WTC11 (cell line): ENCODE measurements around the gene NKIRAS2.

Experiments used
- ZNF263 ChIP-seq: sonication (generic); formaldehyde crosslinking; IDR thresholded peaks from 2 replicates; pipeline ENCODE4 v1.8.1; 2022; ENCODE audit warnings: low read depth, mild to moderate bottlenecking, moderate library complexity, missing genetic modification reagents
- TF ChIP-seq, protein P1 (sequence below): sonication (generic); formaldehyde crosslinking; conservative IDR thresholded peaks from 2 replicates; pipeline ENCODE4 v1.8.1; 2023; ENCODE audit warnings: mild to moderate bottlenecking, low read depth, missing genetic modification reagents, moderate library complexity
- TF ChIP-seq, protein P2 (sequence below): sonication (generic); formaldehyde crosslinking; IDR thresholded peaks from 2 replicates; pipeline ENCODE4 v1.8.1; 2023; ENCODE audit warnings: mild to moderate bottlenecking, missing genetic modification reagents, borderline replicate concordance
- TF ChIP-seq, protein P3 (sequence below): fragments of 200-600 bp; IDR thresholded peaks from 2 replicates; pipeline ENCODE4 v1.8.0; 2022; ENCODE audit warnings: antibody characterized with exemption

DNA sequence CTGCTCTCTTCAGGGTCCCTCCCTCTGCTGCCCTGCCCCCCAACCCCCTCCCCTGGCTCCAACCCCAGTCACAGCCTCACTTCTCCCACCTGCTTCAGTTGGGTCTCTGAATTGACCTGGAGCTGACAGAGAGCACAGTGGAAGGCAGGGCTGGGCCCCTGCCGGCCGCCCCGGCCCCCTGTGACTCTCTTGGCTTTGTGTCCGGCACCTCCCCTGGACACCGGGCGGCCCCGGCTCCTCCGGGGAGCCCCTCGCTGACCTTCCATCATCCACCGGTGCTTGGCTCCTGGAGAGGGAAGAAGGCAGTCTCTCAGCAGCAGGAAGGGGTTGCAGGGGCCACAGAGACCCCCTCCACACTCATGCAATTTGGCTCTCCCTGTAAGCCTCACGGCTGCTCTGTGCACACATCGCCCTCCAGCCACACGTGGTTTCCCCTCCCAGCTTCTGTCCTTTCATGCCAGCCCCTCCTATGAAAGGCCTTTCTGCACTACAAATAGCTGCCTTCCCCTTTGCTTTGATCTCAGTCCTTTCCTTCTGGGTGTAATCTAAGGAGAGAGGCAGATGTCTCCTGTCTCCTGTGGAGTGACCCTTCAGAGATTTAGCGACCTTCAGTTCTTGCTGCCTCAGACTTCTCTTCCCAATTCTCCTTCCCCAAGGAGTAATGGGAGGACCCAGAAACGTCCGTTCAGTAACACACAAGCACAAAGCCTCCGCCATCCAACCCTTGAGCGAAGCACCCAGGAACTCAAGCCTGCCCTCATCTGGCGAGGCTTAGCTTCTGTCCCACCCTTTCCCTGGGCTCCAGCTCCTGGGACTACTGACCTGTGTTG, 8.3 kb downstream of the NKIRAS2 start:
- TF ChIP-seq, protein P1, sequence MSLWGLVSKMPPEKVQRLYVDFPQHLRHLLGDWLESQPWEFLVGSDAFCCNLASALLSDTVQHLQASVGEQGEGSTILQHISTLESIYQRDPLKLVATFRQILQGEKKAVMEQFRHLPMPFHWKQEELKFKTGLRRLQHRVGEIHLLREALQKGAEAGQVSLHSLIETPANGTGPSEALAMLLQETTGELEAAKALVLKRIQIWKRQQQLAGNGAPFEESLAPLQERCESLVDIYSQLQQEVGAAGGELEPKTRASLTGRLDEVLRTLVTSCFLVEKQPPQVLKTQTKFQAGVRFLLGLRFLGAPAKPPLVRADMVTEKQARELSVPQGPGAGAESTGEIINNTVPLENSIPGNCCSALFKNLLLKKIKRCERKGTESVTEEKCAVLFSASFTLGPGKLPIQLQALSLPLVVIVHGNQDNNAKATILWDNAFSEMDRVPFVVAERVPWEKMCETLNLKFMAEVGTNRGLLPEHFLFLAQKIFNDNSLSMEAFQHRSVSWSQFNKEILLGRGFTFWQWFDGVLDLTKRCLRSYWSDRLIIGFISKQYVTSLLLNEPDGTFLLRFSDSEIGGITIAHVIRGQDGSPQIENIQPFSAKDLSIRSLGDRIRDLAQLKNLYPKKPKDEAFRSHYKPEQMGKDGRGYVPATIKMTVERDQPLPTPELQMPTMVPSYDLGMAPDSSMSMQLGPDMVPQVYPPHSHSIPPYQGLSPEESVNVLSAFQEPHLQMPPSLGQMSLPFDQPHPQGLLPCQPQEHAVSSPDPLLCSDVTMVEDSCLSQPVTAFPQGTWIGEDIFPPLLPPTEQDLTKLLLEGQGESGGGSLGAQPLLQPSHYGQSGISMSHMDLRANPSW (CRISPR knock-in tag), result no peak
- TF ChIP-seq, protein P2, sequence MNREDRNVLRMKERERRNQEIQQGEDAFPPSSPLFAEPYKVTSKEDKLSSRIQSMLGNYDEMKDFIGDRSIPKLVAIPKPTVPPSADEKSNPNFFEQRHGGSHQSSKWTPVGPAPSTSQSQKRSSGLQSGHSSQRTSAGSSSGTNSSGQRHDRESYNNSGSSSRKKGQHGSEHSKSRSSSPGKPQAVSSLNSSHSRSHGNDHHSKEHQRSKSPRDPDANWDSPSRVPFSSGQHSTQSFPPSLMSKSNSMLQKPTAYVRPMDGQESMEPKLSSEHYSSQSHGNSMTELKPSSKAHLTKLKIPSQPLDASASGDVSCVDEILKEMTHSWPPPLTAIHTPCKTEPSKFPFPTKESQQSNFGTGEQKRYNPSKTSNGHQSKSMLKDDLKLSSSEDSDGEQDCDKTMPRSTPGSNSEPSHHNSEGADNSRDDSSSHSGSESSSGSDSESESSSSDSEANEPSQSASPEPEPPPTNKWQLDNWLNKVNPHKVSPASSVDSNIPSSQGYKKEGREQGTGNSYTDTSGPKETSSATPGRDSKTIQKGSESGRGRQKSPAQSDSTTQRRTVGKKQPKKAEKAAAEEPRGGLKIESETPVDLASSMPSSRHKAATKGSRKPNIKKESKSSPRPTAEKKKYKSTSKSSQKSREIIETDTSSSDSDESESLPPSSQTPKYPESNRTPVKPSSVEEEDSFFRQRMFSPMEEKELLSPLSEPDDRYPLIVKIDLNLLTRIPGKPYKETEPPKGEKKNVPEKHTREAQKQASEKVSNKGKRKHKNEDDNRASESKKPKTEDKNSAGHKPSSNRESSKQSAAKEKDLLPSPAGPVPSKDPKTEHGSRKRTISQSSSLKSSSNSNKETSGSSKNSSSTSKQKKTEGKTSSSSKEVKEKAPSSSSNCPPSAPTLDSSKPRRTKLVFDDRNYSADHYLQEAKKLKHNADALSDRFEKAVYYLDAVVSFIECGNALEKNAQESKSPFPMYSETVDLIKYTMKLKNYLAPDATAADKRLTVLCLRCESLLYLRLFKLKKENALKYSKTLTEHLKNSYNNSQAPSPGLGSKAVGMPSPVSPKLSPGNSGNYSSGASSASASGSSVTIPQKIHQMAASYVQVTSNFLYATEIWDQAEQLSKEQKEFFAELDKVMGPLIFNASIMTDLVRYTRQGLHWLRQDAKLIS (CRISPR knock-in tag), result no peak
- no peak for TF ChIP-seq ZNF263 (CRISPR knock-in tag)
- TF ChIP-seq, protein P3, sequence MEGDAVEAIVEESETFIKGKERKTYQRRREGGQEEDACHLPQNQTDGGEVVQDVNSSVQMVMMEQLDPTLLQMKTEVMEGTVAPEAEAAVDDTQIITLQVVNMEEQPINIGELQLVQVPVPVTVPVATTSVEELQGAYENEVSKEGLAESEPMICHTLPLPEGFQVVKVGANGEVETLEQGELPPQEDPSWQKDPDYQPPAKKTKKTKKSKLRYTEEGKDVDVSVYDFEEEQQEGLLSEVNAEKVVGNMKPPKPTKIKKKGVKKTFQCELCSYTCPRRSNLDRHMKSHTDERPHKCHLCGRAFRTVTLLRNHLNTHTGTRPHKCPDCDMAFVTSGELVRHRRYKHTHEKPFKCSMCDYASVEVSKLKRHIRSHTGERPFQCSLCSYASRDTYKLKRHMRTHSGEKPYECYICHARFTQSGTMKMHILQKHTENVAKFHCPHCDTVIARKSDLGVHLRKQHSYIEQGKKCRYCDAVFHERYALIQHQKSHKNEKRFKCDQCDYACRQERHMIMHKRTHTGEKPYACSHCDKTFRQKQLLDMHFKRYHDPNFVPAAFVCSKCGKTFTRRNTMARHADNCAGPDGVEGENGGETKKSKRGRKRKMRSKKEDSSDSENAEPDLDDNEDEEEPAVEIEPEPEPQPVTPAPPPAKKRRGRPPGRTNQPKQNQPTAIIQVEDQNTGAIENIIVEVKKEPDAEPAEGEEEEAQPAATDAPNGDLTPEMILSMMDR, result no peak
